ENCODE results near the gene TUFM.

- no peak for TF ChIP-seq POLR2AphosphoS5 (IDR thresholded peaks at IDR 0.05)
- TF ChIP-seq, protein P1, sequence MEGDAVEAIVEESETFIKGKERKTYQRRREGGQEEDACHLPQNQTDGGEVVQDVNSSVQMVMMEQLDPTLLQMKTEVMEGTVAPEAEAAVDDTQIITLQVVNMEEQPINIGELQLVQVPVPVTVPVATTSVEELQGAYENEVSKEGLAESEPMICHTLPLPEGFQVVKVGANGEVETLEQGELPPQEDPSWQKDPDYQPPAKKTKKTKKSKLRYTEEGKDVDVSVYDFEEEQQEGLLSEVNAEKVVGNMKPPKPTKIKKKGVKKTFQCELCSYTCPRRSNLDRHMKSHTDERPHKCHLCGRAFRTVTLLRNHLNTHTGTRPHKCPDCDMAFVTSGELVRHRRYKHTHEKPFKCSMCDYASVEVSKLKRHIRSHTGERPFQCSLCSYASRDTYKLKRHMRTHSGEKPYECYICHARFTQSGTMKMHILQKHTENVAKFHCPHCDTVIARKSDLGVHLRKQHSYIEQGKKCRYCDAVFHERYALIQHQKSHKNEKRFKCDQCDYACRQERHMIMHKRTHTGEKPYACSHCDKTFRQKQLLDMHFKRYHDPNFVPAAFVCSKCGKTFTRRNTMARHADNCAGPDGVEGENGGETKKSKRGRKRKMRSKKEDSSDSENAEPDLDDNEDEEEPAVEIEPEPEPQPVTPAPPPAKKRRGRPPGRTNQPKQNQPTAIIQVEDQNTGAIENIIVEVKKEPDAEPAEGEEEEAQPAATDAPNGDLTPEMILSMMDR (IDR thresholded peaks at IDR 0.05) = no peak
- TF ChIP-seq POLR2A (IDR thresholded peaks at IDR 0.05) = no peak
- TF ChIP-seq EP300 (IDR thresholded peaks at IDR 0.05) = no peak
These were observed 31.0 kb upstream of the TUFM start for GRCh38 chr16:28876973-28877654.

All from suprapubic skin (tissue), 4 donors.